HEK293 (cell line): ENCODE data around the gene BTBD9.

Experiments used
- CTCF ChIA-PET: fragments of 350-600 bp; formaldehyde crosslinking; extraction: SDS; loops from one replicate; lab custom pipeline; 2021; ENCODE audit warnings: antibody characterized with exemption; lab: Yijun Ruan, JAX
- POLR2A ChIA-PET: fragments of 300-600 bp; formaldehyde crosslinking; extraction: SDS; loops from one replicate; lab custom pipeline; 2020; ENCODE audit warnings: antibody characterized with exemption, inconsistent platforms; lab: Yijun Ruan, JAX
- H3K27ac ChIP-seq: fragments of 200-500 bp; sonication (Bioruptor generic); 2 replicates; pipeline ENCODE4 v1.5.1; 2014; ENCODE audit warnings: low read depth, low read length, control low read depth, inconsistent platforms; ENCODE audit errors: extremely low read depth
- H3K36me3 ChIP-seq, 2 experiments: fragments of 200-500 bp in 1 of 2; sonication (Bioruptor generic) in 1 of 2; 1 replicate in 1 of 2; 2 replicates in 1 of 2; pipeline ENCODE4 v1.5.1; 2014 to 2017; ENCODE audit warnings: inconsistent platforms in 2 of 2, low read length in 2 of 2; ENCODE audit not compliant: control insufficient read depth in 2 of 2, insufficient read depth in 1 of 2
- H3K4me1 ChIP-seq: fragments of 200-500 bp; sonication (Bioruptor generic); 2 replicates; pipeline ENCODE4 v1.5.1; 2014; ENCODE audit warnings: mild to moderate bottlenecking, low read length, inconsistent platforms; ENCODE audit not compliant: control insufficient read depth, insufficient read depth
- H3K4me3 ChIP-seq: 2 replicates; pipeline ENCODE4 v1.5.1; 2011; ENCODE audit warnings: low read depth, mild to moderate bottlenecking, control low read depth, low read length, moderate library complexity
- H3K9me3 ChIP-seq: fragments of 200-500 bp; sonication (Bioruptor generic); 2 replicates; pipeline ENCODE4 v1.5.1; 2014; ENCODE audit warnings: low read depth, low read length, inconsistent platforms; ENCODE audit not compliant: control insufficient read depth, insufficient read depth
- EGR2 ChIP-seq: fragments of 450-650 bp; formaldehyde crosslinking; IDR thresholded peaks from 2 replicates; pipeline ENCODE4 v1.5.1; 2016; ENCODE audit warnings: low read depth, missing biosample characterization, missing genetic modification characterization
- GLIS1 ChIP-seq: fragments of 450-650 bp; formaldehyde crosslinking; IDR thresholded peaks from 2 replicates; pipeline ENCODE4 v1.5.1; 2016; ENCODE audit warnings: missing biosample characterization, missing genetic modification characterization
- IKZF3 ChIP-seq: fragments of 450-650 bp; IDR thresholded peaks from 2 replicates; pipeline ENCODE4 v1.5.0; 2018; ENCODE audit warnings: missing biosample characterization, mild to moderate bottlenecking, missing genetic modification characterization, moderate library complexity
- KLF1 ChIP-seq: fragments of 450-650 bp; formaldehyde crosslinking; IDR thresholded peaks from 2 replicates; pipeline ENCODE4 v1.5.1; 2016; ENCODE audit warnings: missing biosample characterization, missing genetic modification characterization
- OSR2 ChIP-seq: fragments of 450-650 bp; formaldehyde crosslinking; IDR thresholded peaks from 2 replicates; pipeline ENCODE4 v1.5.1; 2016; ENCODE audit warnings: missing biosample characterization, missing genetic modification characterization
- RBAK ChIP-seq: fragments of 450-650 bp; formaldehyde crosslinking; IDR thresholded peaks from 2 replicates; pipeline ENCODE4 v1.5.1; 2016; ENCODE audit warnings: missing biosample characterization, missing genetic modification characterization
- SCRT2 ChIP-seq: fragments of 450-650 bp; formaldehyde crosslinking; IDR thresholded peaks from 2 replicates; pipeline ENCODE4 v1.5.1; 2016; ENCODE audit warnings: missing biosample characterization, missing genetic modification characterization
- TCF7L2 ChIP-seq: IDR thresholded peaks from 2 replicates; pipeline ENCODE4 v1.6.1; 2011; ENCODE audit warnings: low read depth, mild to moderate bottlenecking, inconsistent platforms, low read length, moderate library complexity, borderline replicate concordance
- TRIM28 ChIP-seq: IDR thresholded peaks from 2 replicates; pipeline ENCODE4 v1.6.1; 2011; ENCODE audit warnings: low read length, control low read depth, borderline replicate concordance
- ZBTB17 ChIP-seq: fragments of 450-650 bp; formaldehyde crosslinking; IDR thresholded peaks from 2 replicates; pipeline ENCODE4 v1.5.1; 2016; ENCODE audit warnings: missing biosample characterization, missing genetic modification characterization
- ZFHX2 ChIP-seq: fragments of 450-650 bp; formaldehyde crosslinking; conservative IDR thresholded peaks from 2 replicates; pipeline ENCODE4 v1.5.1; 2016; ENCODE audit warnings: missing biosample characterization, missing genetic modification characterization
- ZIC2 ChIP-seq: fragments of 450-650 bp; formaldehyde crosslinking; IDR thresholded peaks from 2 replicates; pipeline ENCODE4 v1.5.1; 2016; ENCODE audit warnings: missing biosample characterization, missing genetic modification characterization
- ZNF214 ChIP-seq: fragments of 450-650 bp; formaldehyde crosslinking; IDR thresholded peaks from 2 replicates; pipeline ENCODE4 v1.5.1; 2017; ENCODE audit warnings: missing biosample characterization, mild to moderate bottlenecking, missing genetic modification characterization, borderline replicate concordance
- ZNF274 ChIP-seq, 2 experiments: fragments of 200-500 bp in 1 of 2; fragments of 450-650 bp in 1 of 2; sonication (Bioruptor generic) in 1 of 2; formaldehyde crosslinking in 1 of 2; IDR thresholded peaks; 2 replicates each; pipeline versions ENCODE4 v1.5.1 to v1.6.1; 2014 to 2016; ENCODE audit warnings: borderline replicate concordance in 1 of 2, inconsistent platforms in 1 of 2, low read length in 1 of 2, missing biosample characterization in 1 of 2, missing genetic modification characterization in 1 of 2
- ZNF335 ChIP-seq: fragments of 450-650 bp; formaldehyde crosslinking; conservative IDR thresholded peaks from 2 replicates; pipeline ENCODE4 v1.5.1; 2016; ENCODE audit warnings: missing biosample characterization, missing genetic modification characterization
- ZNF416 ChIP-seq: fragments of 450-650 bp; formaldehyde crosslinking; IDR thresholded peaks from 2 replicates; pipeline ENCODE4 v1.5.1; 2016; ENCODE audit warnings: missing biosample characterization, missing genetic modification characterization
- ZNF549 ChIP-seq: fragments of 450-650 bp; IDR thresholded peaks from 2 replicates; pipeline ENCODE4 v1.5.1; 2018; ENCODE audit warnings: missing biosample characterization, missing genetic modification characterization, mild to moderate bottlenecking, inconsistent platforms, moderate library complexity
- ZNF600 ChIP-seq: fragments of 450-650 bp; formaldehyde crosslinking; IDR thresholded peaks from 2 replicates; pipeline ENCODE4 v1.5.1; 2016; ENCODE audit warnings: missing biosample characterization, missing genetic modification characterization
- ZNF621 ChIP-seq: fragments of 450-650 bp; formaldehyde crosslinking; IDR thresholded peaks from 2 replicates; pipeline ENCODE4 v1.5.1; 2017; ENCODE audit warnings: missing biosample characterization, missing genetic modification characterization
- ZNF664 ChIP-seq: fragments of 450-650 bp; formaldehyde crosslinking; IDR thresholded peaks from 2 replicates; pipeline ENCODE4 v1.5.1; 2016; ENCODE audit warnings: missing biosample characterization, missing genetic modification characterization
- ZNF670 ChIP-seq: fragments of 450-650 bp; formaldehyde crosslinking; IDR thresholded peaks from 2 replicates; pipeline ENCODE4 v1.5.1; 2016; ENCODE audit warnings: missing biosample characterization, missing genetic modification characterization, low read depth
- ZNF777 ChIP-seq: fragments of 450-650 bp; formaldehyde crosslinking; IDR thresholded peaks from 2 replicates; pipeline ENCODE4 v1.5.1; 2017; ENCODE audit warnings: missing biosample characterization, missing genetic modification characterization, borderline replicate concordance
- ZNF837 ChIP-seq: fragments of 450-650 bp; formaldehyde crosslinking; IDR thresholded peaks from 2 replicates; pipeline ENCODE4 v1.5.1; 2016; ENCODE audit warnings: missing biosample characterization, missing genetic modification characterization
- TF ChIP-seq, protein P1 (sequence below): fragments of 450-650 bp; formaldehyde crosslinking; IDR thresholded peaks from 2 replicates; pipeline ENCODE4 v1.5.1; 2017; ENCODE audit warnings: missing biosample characterization, missing genetic modification characterization
- TF ChIP-seq, protein P2 (sequence below): fragments of 450-650 bp; formaldehyde crosslinking; IDR thresholded peaks from 2 replicates; pipeline ENCODE4 v1.5.1; 2016; ENCODE audit warnings: missing biosample characterization, missing genetic modification characterization

Gene BTBD9

DNA sequence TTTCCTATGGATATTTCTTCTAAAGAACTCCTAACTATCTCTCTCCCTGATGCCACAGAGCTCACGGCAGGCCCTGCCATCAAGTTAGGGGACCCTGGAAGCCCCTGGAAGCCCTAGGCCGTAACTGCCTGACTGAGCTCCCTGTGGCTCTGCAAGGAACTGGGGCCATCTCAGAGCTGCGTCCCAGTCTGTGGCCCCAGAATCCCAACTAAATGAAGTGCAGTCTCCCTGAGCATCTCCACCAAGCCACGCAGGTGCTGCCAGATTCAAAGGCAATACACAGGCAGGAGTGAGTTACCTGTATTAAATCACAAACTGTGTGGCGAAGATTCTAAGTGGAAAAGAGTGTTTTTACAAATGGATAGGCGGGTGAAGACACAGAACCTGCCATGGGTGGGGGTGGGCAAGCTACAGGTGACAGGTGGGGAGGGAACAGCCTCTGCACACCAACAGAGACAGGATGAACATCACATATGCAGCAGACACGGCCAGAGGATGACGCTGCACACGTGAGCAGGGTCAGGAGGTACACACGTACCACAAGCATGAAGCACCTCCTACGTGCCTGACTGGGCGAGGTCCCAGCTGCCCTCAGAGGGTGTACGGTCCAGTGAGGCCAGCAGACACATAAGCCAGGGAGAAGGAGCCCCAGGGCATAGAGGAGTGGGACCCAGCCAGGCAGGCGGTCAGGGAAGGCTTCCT is 461.7 kb downstream of the BTBD9 start:
- POLR2A ChIA-PET = no interaction called here
- H3K4me1 ChIP-seq = peaks cover 6% of the 10 kb centered on the region; the same call in 1 of the 2 replicates
- CTCF ChIA-PET = interaction anchor here (1.1 kb wide), 1 partner anchor 145 kb away, joined by 3 read pairs; no protein-coding TSS in a partner anchor
- TF ChIP-seq SCRT2 (tag by site-specific recombination) (peak; percentile 47; the same call in 1 of the 2 replicates), IKZF3 (tag by site-specific recombination) (no peak)
- H3K27ac ChIP-seq = no peak overlapping the region
- H3K4me3 ChIP-seq = no peak overlapping the region
- no peaks in the 10 kb centered on the region for H3K36me3 ChIP-seq
- H3K9me3 ChIP-seq = no peaks in the 10 kb centered on the region

DNA sequence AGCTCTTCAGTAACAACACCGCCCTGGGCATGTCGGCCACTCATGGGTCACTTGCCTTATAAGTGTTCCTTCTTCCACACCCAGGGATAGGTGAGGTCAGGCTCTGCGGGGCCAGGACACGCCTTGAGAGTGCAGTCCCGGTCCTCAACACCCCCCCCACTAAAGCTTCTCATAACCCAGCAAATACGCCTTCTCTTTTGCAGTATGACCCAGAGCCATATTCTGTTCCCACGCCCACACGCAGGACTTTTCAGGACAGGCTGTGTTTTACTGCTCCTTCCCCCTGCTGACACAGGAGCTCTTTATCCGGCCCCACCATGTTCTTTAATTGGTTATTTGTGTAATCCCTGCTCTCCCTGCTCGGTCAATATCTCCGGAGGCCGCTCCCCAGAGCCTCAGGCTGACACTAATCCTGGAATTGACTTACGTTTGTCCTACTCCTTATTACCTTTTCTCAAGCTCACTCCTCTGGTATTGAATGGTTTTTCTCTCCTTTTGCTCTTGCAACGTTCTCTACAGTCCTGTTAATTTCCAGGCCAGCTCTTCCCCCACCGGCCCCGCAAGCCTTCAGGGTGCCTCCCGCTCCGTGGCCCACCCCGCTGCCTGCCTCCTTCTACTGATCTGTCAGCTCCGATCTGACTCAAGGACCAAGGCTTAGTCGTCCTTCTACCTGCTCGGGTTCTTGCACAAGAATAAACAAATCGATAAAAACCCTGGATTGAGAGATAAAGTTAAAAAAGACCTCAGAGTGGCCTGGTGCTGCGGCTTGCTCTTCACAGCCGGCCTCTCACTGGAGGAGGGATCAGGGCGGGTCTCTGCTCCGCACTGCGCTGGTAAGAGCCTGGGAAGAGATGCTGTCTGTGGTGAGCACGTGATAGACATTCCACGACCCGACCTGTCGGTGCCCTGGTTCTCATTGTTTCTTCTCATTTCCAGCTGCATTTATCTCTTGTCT is 462.7 kb downstream of the BTBD9 start:
- Histone ChIP-seq H3K9me3 (no peaks in the 10 kb centered on the region), H3K4me1 (peaks cover 6% of the 10 kb centered on the region; the same call in 1 of the 2 replicates), H3K36me3 (no peaks in the 10 kb centered on the region), H3K4me3 (no peak overlapping the region), H3K27ac (0 out of 2 replicates have a peak overlapping the region, but pooled peaks have one; percentile 19)
- peak; percentile 63 for TF ChIP-seq ZNF600
- no peak for TF ChIP-seq ZNF670 (tag by site-specific recombination)
- TF ChIP-seq OSR2 (tag by site-specific recombination) = 0 out of 2 replicates have a peak, but pooled peaks have one; percentile 19
- no peak for TF ChIP-seq ZNF621 (tag by site-specific recombination)
- 0 out of 2 replicates have a peak, but pooled peaks have one; percentile 24 for TF ChIP-seq TRIM28
- no peak for TF ChIP-seq ZNF214
- TF ChIP-seq EGR2 (tag by site-specific recombination) = peak; percentile 70
- TF ChIP-seq, protein P1, sequence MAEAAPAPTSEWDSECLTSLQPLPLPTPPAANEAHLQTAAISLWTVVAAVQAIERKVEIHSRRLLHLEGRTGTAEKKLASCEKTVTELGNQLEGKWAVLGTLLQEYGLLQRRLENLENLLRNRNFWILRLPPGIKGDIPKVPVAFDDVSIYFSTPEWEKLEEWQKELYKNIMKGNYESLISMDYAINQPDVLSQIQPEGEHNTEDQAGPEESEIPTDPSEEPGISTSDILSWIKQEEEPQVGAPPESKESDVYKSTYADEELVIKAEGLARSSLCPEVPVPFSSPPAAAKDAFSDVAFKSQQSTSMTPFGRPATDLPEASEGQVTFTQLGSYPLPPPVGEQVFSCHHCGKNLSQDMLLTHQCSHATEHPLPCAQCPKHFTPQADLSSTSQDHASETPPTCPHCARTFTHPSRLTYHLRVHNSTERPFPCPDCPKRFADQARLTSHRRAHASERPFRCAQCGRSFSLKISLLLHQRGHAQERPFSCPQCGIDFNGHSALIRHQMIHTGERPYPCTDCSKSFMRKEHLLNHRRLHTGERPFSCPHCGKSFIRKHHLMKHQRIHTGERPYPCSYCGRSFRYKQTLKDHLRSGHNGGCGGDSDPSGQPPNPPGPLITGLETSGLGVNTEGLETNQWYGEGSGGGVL = 0 out of 2 replicates have a peak, but pooled peaks have one; percentile 36
- TF ChIP-seq ZNF664 (tag by site-specific recombination) = no peak
- peak; percentile 73 for TF ChIP-seq KLF1 (tag by site-specific recombination)
- TF ChIP-seq ZNF335 (tag by site-specific recombination) = peak; percentile 59
- peak; percentile 53 for TF ChIP-seq ZBTB17
- TF ChIP-seq ZIC2 (tag by site-specific recombination) = peak; percentile 71
- peak; percentile 38; the same call in 1 of the 2 replicates for TF ChIP-seq GLIS1 (tag by site-specific recombination)
- TF ChIP-seq ZFHX2 (tag by site-specific recombination) = peak; percentile 83
- ChIA-PET POLR2A (no interaction called here), CTCF (interaction anchor here (1.0 to 1.1 kb wide), 3 partner anchors 9 to 393 kb away, joined by 3 to 5 read pairs (median 3); no protein-coding TSS in a partner anchor)

DNA sequence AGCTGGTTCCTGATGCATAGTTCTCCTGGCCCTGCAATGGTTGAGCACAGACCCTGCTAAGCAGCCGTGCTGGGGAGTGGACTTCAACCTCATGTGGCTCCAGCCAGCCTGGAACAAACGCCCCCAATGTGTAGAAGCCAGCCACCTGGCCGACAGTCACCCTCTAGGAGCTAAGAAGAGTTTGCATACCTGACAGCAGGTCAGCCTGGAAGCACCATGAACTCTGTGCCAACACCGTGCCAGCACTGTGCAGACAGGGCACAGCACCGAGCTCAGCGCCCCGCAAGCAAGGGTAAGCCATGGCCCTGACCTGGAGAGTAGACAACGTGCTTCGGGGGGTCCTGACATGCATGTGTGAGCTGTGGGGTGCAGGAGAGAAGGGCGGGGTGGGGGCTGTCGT is 463.9 kb downstream of the BTBD9 start:
- no peaks in the 10 kb centered on the region for H3K36me3 ChIP-seq
- no peaks in the 10 kb centered on the region for H3K9me3 ChIP-seq
- H3K4me3 ChIP-seq = no peak overlapping the region
- ChIA-PET POLR2A (no interaction called here), CTCF (interaction anchor here (1.0 kb wide), 1 partner anchor 394 kb away, joined by 5 read pairs; no protein-coding TSS in a partner anchor)
- H3K4me1 ChIP-seq = peaks cover 6% of the 10 kb centered on the region; the same call in 1 of the 2 replicates
- no peak overlapping the region for H3K27ac ChIP-seq
- TF ChIP-seq, protein P2, sequence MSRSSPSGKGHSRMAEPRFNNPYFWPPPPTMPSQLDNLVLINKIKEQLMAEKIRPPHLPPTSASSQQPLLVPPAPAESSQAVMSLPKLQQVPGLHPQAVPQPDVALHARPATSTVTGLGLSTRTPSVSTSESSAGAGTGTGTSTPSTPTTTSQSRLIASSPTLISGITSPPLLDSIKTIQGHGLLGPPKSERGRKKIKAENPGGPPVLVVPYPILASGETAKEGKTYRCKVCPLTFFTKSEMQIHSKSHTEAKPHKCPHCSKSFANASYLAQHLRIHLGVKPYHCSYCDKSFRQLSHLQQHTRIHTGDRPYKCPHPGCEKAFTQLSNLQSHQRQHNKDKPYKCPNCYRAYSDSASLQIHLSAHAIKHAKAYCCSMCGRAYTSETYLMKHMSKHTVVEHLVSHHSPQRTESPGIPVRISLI (tag by site-specific recombination) = no peak
- TF ChIP-seq ZNF416 = no peak
- no peak for TF ChIP-seq RBAK (tag by site-specific recombination)
- TF ChIP-seq ZNF837 = no peak
- no peak for TF ChIP-seq ZNF777 (tag by site-specific recombination)
- TF ChIP-seq ZNF274 (IDR thresholded peaks at IDR 0.05; ENCODE audit: low read length) = no peak
- TF ChIP-seq ZNF274 (tag by site-specific recombination; IDR thresholded peaks at IDR 0.05; ENCODE audit: borderline replicate concordance) = no peak
- TF ChIP-seq TCF7L2 = no peak
- no peak for TF ChIP-seq ZNF549 (tag by site-specific recombination)
- no peak for TF ChIP-seq ZNF670 (tag by site-specific recombination)
